ENCODE data around the gene GJD2. TPM values are rescaled to one million over a fixed set of nuclear protein-coding genes. Genes with fewer than 3 reads are reported as not detected.

GJD2 gene
- total RNA-seq, 1 experiment from 2014 or later = not detected

GRCh38 chr15:34721157-34721801 lies 33.5 kb downstream of the GJD2 start:
- Histone ChIP-seq H2BK20ac (ENCODE audit: low read depth, low read length, poor library complexity, severe bottlenecking) (no peak overlapping the region), H2AK5ac (ENCODE audit: insufficient read length, low read length) (no peak overlapping the region), H4K91ac (ENCODE audit: insufficient read length, low read depth, low read length) (no peak overlapping the region), H2BK5ac (ENCODE audit: insufficient read length, low read length) (no peak overlapping the region), H2BK120ac (ENCODE audit: low read depth, low read length, poor library complexity, severe bottlenecking) (no peak overlapping the region), H3K27ac (ENCODE audit: insufficient read length, low read depth, low read length) (no peak overlapping the region), H3K14ac (ENCODE audit: insufficient read depth, low read length) (no peak overlapping the region), H3K79me2 (ENCODE audit: insufficient read depth, low read length) (no peaks in the 10 kb centered on the region), H3K4ac (ENCODE audit: low read depth, low read length) (no peak overlapping the region), H4K8ac (replicated peaks; ENCODE audit: insufficient read length, low read depth, low read length) (no peak overlapping the region), H3K23me2 (ENCODE audit: insufficient read length, low read depth, low read length, poor library complexity, severe bottlenecking) (no peaks in the 10 kb centered on the region), H3K56ac (ENCODE audit: insufficient read length, low read depth, low read length) (no peak overlapping the region), H3K9me3 (ENCODE audit: control insufficient read depth, low read depth, low read length) (no peaks in the 10 kb centered on the region), H2BK12ac (ENCODE audit: insufficient read length, low read depth, low read length) (no peak overlapping the region), H4K5ac (ENCODE audit: insufficient read length, low read depth, low read length) (no peak overlapping the region), H3K79me1 (ENCODE audit: insufficient read depth, low read depth, low read length, poor library complexity, severe bottlenecking) (no peaks in the 10 kb centered on the region), H3K27me3 (ENCODE audit: insufficient read depth, low read length) (no peaks in the 10 kb centered on the region), H4K20me1 (ENCODE audit: control insufficient read depth, insufficient read depth, insufficient read length) (no peaks in the 10 kb centered on the region), H3K9ac (ENCODE audit: extremely low read depth, insufficient read length, low read length) (no peak overlapping the region), H3K18ac (ENCODE audit: insufficient read length, low read depth, low read length) (no peak overlapping the region), H2AFZ (ENCODE audit: low read length) (no peak overlapping the region), H3T11ph (ENCODE audit: low read length) (no peak overlapping the region), H3K23ac (ENCODE audit: insufficient read length, low read depth, low read length) (no peak overlapping the region), H3K4me1 (ENCODE audit: insufficient read depth, low read length) (peaks cover 9% of the 10 kb centered on the region; the same call in 1 of the 2 replicates), H2BK15ac (ENCODE audit: low read depth, low read length) (no peak overlapping the region), H3K4me2 (ENCODE audit: insufficient read depth, insufficient read length, low read length) (peak overlapping the region; percentile 7)
- H3K27me3 Mint-ChIP-seq (ENCODE audit: low read depth) = peaks cover 9% of the 10 kb centered on the region
- no peak for DNase-seq
- TF ChIP-seq CTCF (conservative IDR thresholded peaks at IDR 0.05) = no peak
- peak overlapping the region; percentile 52 to 74 for H3K4me3 Mint-ChIP-seq
- peak overlapping the region in 1 of 3 experiments; percentile 2; a peak in 1 of 7 replicates for H3K27ac Mint-ChIP-seq
- H3K4me1 Mint-ChIP-seq = peaks cover 44 to 48% of the 10 kb centered on the region in 2 experiments
- no peaks in the 10 kb centered on the region; a peak in 1 of 5 replicates for H3K9me3 Mint-ChIP-seq
- 100% methylated on average over 2 of the region's 7 CpGs for whole genome bisulfite sequencing (ENCODE audit: extremely low coverage, insufficient read length, low lambda C conversion rate)
- H3K36me3 Mint-ChIP-seq (ENCODE audit: insufficient read depth in 1 of 3, low read depth in 3 of 3) = no peaks in the 10 kb centered on the region
